ENCODE data around the gene CHST11.

CHST11 gene

DNA sequence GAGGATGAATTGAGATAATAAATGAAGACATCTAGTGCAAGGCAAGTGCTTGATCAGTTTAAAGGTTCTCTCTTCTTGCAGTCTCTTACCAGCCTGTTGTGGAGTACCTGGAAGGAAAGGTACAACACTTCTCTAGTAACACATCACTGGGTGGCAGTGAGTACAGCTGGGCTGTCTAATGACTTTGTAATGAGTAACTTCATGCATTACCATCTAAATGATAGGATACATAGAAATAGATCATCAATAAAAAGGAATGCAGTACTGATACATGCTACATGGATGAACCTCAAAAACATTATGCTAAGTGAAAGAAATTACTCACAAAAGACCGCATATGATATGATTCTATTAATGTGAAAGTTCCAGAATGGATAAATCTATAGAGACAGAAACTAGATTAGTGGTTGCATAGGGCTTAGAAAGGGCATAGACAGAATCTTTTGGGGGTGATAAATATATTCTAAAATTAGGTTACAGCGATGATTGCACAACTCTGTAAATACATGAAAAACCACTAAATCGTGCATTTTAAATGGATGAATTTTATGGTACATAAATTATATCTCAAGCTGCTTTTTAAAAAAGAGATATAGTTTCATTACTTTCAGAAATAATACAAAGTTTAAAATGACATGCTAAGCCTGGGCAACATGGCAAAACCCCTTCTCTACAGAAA lies 224.4 kb downstream of the CHST11 start:
- peak; percentile 30 for DNase-seq

DNA sequence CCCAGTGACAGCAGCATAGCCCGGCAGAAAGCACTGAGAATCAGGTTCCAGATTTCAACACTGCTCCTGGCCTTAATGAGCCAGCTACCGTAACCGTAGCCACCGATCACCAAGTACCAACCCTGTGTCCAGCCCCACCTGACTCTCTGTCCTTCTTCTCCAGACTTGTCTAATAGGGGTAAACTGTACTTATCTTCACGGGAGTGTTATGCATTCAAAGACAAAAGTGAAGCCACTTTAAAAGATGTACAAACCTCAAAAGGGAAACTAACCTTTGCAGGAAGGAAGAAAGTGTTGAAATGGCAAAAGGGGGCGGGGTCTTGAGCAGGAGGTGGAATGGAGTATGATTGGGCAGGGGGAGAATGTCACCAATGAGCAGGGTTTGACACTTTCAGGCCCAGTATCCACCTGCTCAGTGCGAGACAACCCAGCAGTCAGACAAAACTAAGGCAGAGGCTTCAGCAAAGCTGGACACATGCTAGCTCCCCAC lies 226.1 kb downstream of the CHST11 start:
- peak; percentile 92 for DNase-seq

DNA sequence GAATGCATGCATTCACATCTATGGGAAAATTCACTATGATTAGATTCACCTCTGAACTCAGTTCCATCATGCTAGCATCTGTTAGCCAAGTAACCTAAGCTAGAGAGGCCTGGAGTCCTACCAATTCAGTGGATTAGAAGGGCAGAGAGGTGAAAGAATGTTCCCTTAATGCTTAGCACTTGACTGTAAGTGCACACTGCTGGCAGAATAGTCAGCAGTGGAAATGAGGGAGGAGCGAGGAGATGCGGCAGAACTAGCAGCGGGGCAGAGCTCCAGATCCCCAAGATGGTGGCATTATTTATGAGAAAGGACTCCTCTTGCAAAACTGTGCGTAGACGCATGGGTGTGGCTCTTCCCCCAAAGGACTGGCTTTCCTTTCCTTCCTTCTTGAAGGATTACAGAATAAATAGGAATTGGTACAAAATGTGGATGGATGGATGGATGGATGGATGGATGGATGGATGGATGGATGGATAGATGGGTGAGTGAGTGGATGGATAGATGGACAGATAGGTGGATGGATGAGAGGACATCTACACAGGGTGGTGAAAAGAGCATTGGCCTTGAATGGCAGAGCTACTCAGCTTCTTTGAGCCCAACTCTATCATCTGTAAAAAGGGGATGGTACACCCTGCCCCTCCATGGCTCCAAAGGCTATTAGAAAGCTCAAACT lies 227.2 kb downstream of the CHST11 start:
- DNase-seq: no peak

DNA sequence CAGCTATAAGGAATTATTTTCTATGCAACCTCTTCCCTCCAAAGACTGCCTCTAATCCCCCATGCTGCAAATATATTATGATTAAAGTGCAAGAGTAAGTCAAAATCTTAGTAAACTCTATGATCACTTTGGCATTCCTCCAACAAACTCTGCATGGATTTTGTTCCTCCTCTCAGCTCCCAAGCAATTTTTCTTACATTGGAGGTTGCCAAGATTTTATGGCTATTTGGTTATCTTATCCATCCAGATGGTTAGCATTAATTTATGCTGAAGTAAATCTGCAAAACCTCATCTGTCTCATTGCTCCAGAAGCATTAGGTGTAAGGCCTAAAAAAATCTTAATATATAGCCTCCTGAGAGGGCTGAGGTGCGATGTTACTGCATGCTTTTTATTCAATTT lies 228.1 kb downstream of the CHST11 start:
- DNase-seq: no peak

DNA sequence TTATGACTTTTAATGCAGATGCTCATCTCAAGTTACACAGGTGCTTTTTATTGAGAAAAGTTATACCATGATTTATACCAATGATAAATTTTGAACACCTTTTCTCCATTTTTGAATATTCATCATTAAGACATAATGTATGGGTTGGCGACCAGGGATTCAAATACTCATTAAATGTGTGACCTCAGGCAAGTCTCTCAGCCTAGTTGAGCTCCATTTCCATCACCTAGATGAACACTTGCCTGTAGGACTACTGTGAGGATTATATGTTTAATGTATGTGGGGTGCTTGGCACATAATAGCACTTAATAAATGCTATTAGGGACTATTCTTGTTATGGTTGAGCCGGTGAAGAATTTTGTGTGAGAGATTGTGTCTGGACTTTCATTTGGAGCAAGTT lies 228.6 kb downstream of the CHST11 start:
- no peak for DNase-seq

DNA sequence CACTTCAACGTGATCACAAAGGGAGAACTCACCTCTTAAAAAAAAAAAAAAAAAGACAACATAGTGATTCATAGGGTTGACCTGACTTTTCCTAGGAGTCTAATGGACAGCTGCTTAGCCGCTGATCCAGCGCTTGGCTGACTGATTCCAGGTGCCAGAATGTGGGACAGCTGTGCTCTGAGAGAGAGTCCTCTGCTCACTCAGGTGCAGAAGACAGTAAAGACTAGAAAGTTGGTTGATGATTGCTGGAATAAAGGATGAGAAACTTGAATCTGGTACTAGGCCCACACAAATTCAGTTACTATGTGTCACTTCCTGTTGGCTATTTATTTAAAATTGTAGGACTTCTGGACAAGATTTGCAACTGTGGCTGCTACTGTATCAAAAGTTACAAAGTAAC lies 229.4 kb downstream of the CHST11 start:
- peak; percentile 31 for DNase-seq

DNA sequence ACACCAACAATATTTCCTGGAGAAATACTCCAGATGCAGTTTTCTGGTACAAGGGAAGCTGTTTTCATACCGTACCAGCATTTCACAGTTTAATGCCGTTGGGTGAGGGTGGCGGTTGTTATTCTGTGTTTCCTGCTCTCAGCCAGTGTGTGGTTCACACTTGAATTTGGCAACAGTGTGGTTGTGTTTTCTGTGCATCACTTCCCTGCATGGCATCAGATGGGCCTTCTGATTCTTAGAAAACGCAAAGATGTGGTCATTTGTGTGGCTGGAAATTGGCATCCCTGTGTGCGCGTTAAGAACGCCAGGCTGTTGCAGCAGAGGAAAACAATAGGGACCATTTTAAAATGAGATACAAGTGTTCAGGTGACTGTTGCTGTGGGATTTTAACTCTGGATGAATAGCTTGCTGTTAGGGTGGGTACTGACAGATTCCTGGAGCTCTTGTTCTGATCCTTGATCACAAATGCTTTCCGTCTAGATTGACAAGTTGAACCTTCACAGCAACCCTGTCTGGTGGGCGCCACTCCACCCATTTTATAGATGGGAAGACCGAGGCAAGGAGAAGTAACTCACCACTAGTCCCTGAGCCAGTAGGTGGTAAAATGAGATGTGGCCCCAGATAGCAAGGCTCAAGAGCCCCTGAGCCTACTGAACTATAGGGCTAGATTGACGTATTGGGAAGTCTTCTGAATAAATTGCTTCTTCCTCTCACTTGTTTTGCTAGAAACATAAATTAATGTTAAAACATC lies 231.2 kb downstream of the CHST11 start:
- DNase-seq: peak; percentile 93

DNA sequence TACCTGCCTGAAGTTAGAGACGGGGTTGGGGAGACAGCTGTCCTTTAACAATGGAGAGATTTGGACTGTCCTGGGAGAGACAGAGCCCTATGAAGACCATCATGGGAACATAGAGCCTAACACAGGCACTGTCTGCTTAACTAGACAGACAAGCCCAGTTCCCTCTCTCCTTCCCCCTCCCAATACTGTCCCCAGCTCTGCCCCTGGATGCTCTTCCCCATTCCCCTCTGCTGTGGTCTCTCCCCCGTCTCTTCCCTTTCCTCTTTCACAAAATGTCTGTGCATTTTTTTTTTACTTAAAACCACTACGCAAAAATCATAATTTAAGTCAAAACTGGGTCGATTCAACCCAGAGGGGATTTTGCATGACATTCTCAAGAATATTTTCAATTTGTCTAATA lies 232.9 kb downstream of the CHST11 start:
- no peak for DNase-seq

DNA sequence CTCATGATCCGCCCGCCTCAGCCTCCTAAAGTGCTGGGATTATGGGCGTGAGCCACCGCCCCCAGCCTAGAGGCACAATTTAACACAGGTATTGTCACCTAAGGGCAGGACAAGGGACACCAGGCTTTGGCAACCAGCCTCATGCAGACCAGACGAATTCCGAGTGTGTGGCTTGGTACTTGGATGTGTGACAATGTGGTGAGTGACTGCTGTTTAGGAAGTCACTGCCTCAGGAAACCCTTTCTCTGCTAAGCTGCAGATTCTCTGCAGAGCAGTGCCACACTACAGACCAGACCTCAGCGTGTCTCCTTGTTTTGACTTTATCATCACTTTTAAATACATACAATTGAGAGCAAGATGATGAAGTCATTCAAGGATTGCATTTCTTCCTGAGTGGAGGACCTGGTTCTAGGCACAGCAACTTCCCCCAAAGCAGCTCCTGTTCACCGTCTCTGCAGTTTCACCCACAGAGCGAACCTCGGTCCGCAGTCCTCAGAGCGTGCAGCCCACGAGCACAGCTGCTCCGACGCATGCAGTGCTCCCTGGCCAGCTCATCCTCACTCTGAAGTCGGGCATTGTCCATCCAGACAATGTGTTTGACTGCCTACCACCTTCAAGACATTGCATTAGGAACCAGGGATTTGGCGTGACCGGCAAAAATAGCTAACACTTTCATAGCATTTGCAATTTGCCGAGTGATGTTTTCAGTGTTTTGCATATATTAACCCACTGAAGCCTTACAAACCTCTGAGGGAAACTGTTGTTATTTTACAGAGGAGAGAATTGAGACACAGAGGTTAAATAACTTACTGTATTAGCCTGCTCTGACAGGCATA lies 235.2 kb downstream of the CHST11 start:
- no peak for DNase-seq

DNA sequence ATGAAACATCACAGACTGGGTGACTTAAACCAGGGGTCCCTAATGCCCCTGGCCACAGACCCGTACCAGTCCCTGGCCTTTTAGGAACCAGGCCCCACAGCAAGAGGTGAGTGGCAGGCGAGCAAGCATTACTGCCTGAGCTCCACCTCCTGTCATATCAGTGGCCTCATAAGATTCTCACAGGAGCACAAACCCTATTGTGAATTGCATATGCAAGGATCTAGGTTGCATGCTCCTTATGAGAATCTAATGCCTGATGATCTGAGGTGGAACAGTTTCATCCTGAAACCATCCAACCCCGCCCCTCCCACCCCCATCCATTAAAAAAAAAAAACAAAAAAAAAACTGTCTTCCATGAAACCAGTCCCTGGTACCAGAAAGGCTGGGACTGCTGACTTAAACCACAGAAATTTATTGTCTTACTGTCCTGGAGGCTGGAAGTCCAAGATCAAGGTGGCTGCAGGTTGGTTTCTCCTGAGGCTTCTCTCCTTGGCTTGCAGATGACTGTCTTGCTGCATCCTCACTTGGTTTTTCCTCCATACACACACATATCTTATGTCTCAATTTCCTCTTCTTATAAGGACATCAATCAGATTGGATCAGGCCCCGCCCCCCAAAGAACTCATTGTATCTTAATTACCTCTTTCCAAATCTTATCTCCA lies 235.9 kb downstream of the CHST11 start:
- no peak for DNase-seq

DNA sequence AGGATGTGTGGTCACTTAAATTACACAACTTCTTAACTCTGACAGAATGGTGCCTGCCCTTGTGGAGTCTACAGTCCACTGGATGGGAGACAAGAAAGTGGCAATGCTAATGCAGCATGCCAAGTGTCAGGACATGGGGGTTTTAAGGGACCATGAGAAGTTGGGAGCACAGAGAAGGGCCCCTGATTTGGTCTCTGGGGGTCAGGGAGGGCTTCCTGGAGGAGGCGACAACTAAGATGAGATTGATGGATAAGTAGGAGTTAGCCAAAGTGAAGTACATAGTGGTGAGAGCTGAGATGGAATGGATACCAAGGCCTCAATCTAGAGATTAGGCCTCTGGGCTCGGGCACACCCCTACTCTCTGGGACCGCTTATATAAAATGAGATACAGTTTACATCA lies 236.7 kb downstream of the CHST11 start:
- no peak for DNase-seq

DNA sequence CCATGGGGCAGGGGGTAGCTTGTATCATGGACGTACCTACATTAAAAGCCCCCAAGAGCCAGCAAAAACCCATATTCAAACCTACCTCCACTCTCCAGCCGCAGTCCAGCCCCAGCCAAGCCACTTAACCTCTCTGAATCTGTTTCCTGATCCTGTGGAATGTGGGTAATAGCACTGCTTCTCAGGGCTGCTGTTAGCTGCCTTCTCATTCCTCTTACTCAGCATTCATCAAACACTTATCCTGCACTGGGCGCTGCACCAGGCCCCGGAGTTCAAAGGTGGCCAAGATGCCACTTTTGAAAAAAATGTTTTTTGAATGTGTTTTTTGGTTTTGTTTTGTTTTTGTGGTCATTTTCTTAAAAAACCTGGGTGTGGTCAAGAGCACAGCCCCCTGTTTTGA lies 237.4 kb downstream of the CHST11 start:
- DNase-seq: no peak

DNA sequence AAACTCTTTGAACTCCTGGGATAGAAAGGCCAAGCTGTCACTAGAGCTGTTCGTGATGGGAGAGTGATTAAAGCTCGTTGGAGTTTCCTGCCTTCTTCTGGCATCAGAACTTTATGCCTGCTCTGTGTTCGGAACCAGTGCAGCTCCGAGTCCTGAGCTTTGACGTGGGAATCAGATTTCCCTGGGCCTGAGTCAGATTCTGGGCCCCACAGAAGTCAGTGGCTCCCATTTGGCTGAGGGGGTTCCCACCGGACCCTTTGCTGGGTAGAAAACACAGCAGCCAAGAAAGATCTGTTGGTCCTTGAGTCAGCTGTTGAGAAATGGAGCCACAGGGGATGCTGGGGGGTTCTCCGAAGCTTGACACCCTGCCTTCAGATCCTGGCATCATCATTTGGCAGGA lies 238.0 kb downstream of the CHST11 start:
- no peak for DNase-seq

DNA sequence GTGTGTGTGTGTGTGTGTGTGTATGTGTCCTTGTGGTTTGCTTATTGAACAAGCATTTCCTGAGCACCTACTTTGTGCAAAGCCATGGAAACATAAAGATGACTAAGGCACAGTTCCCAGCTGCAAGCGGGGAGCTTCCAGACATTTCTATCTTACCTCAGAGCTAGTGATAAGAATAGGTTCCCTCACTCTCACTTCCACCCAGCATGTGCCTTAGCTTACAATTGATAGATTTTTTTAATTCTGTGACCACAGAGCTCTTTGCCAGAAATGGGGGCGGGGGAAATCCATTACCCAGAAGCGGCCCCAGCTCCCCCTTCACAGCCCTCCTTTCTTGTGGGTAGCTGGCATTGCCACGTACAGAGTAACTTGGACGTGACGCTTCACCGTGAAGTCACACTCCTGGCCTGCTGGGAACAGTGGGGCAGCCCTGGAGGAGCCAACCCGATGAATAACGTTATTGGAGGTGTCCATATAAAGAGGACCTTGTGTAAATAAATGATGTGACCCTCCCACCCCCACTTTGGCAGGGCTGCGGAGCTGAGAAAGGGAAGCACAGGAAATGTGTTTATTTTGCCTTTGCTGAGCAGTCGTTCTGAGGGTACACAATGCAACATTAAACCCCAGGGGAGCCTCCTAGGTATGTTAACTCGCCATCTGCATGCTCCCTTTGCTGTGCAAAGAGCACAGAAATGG lies 238.9 kb downstream of the CHST11 start:
- peak; percentile 89 for DNase-seq

DNA sequence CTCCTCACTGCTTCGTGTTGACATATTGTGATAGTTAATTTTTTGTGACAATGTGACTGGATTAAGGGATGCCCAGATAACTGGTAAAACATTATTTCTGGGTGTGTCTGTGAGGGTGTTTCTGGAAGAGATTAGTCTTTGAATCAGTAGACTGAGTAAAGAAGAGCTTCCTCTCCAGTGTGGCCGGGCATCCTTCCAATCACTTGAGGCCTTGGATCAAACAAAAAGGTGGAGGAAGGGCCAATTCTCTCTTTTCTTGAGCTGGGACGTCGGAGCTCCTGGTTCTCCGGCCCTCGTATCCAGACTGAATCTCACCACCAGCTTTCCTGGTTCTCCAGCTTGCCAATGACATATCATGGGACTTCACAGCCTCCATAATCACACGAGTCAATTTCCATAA lies 240.4 kb downstream of the CHST11 start:
- no peak for DNase-seq

DNA sequence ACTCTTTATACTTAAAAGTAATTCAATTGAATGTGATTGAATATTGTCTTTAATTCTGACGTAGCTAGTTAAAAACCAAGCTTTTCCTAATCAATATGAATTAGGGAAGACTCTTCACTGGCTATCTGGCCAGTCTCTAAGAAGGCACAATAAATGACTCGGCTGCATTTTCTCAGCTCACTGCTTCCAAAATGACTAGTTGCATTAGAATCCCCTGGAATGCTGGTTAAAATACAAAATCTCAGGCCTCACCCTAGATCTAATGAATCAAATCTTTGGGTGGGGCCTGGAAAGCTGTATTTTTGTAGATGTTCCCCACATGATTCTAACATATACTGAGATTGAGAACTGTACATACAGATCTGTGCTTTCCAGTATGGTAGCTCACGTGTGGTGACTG lies 242.1 kb downstream of the CHST11 start:
- DNase-seq: no peak

DNA sequence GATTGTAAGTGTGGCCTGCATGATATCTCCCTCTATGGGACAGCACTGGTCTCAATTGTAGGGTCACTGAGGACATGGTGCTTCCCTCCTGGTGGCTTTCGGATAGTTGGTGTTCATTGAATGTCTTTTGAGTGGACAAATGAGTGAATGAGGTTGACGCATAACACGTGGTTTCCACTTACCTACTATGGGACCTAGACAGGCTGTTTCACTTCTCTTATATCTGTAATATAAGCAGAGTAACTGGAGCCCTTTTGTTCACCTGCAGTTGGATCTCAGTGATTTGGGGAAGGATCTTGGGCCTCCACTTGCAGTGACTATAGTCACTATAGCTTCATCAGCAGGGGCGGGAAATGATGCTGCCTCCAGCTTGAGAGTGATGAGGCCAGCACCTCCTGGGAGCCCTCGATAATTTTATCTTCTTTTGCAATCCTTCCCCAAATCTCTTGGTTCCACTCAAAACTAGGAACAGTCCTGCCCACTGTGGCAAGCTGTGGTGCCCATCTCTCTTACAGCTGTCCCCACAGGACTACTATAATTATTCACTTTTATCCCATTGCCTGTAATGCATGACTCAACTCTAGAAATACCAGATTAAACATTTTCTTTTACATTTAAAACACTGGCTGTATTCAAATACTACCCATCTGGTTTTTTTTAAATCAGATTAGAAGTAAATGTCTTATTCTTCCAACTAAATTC lies 242.9 kb downstream of the CHST11 start:
- DNase-seq: peak; percentile 73

DNA sequence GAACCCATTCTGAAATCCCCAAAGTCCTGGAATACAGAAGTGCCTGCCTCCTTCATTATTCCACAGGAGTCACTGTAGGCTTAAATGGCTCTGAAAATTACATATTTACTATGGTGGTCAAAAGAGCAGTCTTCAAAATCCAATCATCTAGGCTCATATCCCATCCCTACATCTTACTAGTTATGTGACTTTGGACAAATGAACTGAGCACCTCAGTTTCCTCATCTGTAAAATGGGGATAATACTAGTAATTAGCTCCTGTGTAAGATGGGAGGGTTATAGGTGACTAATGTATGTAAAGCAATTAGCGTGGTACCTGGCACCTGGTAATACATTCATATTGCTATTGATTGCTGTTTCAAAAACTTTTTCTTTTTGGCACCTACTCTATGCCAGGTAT lies 243.6 kb downstream of the CHST11 start:
- DNase-seq: no peak

DNA sequence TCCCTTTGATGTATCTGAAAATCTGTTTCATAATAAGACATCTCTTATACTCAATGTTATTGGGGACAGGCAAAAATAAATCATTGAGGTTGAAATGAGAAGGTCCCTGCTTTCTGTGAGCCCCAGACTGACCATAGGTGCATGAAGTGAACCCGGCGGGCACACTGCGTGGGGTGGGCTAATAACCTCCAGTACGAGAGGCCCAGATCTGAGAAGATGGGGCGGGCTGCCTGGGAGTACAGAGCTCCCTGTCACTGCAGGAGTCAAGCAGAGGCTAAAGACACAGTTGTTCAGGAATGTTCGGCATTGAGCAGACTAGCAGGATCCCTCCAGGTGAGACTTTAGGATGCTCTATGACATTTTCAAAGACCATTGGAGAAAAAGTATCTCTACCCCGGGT lies 244.6 kb downstream of the CHST11 start:
- DNase-seq: no peak

DNA sequence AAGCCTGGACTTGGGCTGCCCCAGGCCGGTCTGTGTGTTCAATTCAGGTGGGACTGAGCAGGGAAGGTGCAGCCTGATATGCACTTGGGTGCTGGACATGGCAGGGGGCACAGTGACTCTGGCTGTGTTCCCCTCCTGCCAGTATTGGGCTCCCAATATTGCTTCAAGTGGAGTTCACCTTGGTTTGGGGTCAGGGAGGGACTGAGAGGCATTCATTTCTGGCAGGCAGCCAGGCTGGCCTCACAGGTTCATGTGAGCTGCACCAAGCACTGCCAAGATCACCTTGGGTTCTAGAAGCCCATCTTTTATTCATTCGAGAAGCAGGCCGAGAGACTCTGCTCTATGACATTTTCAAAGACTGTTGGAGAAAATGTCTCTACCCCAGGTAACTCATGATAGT lies 245.0 kb downstream of the CHST11 start:
- no peak for DNase-seq

DNA sequence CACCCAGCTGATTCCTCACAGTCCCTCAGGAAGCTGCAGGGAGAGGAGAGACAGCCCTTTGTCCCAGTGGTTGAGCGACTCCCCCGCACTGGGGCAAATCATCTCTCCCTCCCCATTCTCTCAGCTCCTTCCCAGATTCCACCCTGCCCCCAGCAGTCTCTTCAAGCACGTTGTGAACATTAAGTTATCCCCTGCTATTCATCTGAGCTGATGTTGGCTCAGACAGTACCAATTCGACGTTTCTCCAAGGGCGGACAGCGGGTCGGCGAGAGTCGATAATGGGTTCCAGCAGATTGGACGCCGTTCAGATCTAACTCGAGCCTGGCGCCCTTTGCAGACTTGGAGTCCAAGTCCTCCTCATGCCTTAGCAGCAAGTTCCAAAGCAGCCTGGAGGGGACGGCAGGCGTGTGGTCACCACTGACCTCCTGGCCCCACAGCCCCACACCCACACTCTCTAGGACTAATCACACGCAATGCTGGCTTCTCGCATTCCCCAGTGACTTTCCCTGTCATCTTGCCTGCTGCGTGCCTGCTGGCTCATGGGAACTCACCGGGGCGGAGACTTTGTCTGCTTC lies 245.9 kb downstream of the CHST11 start:
- DNase-seq: no peak

All from activated CD4-positive, alpha-beta T cell treated with anti-CD3 and anti-CD28 coated beads, Interleukin-2, Interleukin-6, amounts not matched to agents 100 ng/mL and 50 ng/mL, durations not matched to agents 16 hours and 8 hours (primary cell).